ENCODE results near the gene MMD2.

- TF ChIP-seq CTCF (IDR thresholded peaks at IDR 0.05; ENCODE audit: insufficient read depth, low read length, poor library complexity, severe bottlenecking) (no peak), EZH2phosphoT487 (conservative IDR thresholded peaks at IDR 0.05; ENCODE audit: low read length) (no peak)
Observed at GRCh38 chr7:4868493-4868892, 90.5 kb downstream of the MMD2 start.
